ENCODE data around the gene KRT20.
"Not testable (repeated sequence)": the region's sequence is repeated elsewhere in the genome, so short reads cannot be mapped to it uniquely, and the experiment has no call there.

KRT20 gene, protein sequence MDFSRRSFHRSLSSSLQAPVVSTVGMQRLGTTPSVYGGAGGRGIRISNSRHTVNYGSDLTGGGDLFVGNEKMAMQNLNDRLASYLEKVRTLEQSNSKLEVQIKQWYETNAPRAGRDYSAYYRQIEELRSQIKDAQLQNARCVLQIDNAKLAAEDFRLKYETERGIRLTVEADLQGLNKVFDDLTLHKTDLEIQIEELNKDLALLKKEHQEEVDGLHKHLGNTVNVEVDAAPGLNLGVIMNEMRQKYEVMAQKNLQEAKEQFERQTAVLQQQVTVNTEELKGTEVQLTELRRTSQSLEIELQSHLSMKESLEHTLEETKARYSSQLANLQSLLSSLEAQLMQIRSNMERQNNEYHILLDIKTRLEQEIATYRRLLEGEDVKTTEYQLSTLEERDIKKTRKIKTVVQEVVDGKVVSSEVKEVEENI

DNA sequence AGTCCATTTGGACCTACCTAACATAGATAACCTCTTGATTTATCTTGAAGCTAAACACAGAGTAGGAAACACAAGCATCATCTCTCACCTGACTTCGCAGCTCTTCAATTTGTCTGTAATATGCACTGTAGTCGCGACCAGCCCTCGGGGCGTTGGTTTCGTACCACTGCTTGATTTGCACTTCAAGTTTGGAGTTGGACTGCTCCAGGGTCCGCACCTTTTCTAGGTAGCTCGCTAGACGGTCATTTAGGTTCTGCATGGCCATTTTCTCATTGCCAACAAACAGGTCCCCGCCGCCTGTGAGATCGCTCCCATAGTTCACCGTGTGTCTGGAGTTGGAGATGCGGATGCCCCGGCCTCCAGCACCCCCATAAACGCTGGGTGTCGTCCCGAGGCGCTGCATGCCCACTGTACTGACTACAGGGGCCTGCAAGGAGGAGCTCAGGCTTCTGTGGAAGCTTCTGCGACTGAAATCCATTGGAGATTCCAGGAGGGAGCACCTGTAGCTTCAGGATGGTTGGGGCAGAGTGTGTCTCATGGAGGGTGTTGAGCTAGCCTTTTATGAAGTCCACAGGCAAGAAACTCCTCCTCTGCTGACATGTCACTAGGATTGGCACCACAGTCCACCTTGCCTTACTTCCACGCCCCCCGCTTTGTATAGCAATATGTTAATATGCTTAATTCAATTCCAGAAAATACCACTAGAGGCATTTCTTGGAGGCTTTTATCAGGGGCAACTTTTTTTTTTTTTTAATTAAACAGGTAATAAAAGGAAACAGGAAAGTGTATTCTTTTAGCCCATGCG, at the start of gene KRT20:
KRT20 (minus strand) TSS at position 535 of the 805 bp plus-strand sequence; CDS start at position 478, 57 bp downstream.
- TF ChIP-seq, protein P1, sequence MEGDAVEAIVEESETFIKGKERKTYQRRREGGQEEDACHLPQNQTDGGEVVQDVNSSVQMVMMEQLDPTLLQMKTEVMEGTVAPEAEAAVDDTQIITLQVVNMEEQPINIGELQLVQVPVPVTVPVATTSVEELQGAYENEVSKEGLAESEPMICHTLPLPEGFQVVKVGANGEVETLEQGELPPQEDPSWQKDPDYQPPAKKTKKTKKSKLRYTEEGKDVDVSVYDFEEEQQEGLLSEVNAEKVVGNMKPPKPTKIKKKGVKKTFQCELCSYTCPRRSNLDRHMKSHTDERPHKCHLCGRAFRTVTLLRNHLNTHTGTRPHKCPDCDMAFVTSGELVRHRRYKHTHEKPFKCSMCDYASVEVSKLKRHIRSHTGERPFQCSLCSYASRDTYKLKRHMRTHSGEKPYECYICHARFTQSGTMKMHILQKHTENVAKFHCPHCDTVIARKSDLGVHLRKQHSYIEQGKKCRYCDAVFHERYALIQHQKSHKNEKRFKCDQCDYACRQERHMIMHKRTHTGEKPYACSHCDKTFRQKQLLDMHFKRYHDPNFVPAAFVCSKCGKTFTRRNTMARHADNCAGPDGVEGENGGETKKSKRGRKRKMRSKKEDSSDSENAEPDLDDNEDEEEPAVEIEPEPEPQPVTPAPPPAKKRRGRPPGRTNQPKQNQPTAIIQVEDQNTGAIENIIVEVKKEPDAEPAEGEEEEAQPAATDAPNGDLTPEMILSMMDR (IDR thresholded peaks at IDR 0.05; ENCODE audit: low read depth, low read length): no peak
- no peak within 1 kb of the TSS for H3K4me3 ChIP-seq (ENCODE audit: low read depth, low read length)

DNA sequence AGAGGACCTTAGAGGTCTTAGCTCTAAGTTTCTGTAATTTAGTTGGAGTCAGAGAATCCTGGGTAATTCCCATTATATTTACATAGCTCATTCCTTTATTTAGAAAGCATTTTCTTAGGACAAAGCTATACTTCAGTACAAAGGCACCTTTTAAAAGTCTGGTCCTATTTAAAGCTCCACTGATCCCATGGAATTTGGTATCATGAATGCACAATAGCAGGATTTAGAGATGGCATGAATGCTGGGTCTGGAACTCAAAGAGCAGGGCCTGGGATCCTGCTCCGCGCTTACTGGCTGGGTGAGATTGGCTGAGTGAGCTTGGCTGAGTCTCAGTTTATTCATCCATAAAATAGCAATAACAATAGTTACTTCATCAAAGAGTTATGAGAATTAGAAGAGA, 47.6 kb upstream of the KRT20 start:
- TF ChIP-seq, protein P1 (IDR thresholded peaks at IDR 0.05; ENCODE audit: low read depth, low read length): no peak
- H3K4me3 ChIP-seq (ENCODE audit: low read depth, low read length): no peak overlapping the region

DNA sequence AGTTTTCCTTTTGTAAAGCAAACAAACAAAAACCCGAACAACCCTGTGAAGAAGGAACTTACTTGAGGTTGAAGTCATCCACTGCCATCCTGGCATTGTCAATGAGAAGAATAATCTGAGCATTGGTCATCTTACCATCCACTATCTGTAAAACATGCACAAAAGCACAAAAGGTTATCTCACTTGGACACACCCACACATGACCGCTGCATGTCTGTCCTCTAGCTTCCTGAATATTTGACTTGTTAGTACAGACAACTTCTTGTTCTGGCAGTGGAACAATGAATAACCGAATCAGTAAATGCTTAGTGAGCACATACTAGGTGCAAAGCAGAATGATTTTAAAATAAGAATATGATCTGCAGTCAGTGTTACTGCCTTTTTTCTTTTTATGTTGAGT, 46.3 kb upstream of the KRT20 start:
- TF ChIP-seq, protein P1 (IDR thresholded peaks at IDR 0.05; ENCODE audit: low read depth, low read length): no peak
- no peak overlapping the region for H3K4me3 ChIP-seq (ENCODE audit: low read depth, low read length)

DNA sequence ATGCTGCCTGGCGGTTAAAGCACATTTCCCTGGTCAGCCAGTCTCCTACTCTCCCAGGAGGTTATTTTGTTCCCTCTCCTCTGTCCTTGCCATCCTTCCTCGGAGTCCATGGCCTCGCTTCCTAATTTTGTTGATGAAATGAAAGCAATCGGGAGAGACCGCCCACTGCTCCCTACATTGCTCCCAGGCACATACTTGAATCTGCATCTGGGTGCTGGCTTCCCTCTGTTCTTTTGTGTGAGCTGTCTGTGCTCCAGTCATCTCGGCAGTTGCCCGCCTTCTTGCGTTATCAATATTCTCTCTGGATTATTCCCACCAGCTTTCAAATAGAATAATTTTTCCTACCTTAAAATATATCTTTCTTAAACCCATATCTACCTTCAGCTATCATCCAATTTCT, 41.3 kb upstream of the KRT20 start:
- TF ChIP-seq, protein P1 (IDR thresholded peaks at IDR 0.05; ENCODE audit: low read depth, low read length): no peak
- no peak overlapping the region for H3K4me3 ChIP-seq (ENCODE audit: low read depth, low read length)

DNA sequence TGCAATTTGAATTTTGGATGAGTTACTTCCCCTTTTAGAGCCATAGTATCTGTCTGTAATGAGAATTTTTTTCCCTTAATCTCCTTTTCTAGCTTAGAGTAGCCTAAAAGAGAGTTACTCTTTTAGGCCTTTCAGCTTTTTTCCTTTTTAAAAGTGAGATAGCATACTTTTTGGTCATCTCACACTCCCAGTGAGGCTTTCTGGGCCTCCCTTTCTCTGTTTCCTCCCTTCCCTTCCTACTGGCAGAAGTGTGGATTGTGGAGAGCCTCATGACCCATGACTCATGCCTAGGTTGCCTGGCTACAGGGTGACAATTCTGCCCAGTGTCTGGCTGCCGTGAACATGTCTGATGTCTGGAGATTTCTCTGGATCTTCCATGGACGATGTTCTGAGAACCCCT, 37.2 kb upstream of the KRT20 start:
- TF ChIP-seq, protein P1 (IDR thresholded peaks at IDR 0.05; ENCODE audit: low read depth, low read length): no peak
- H3K4me3 ChIP-seq (ENCODE audit: low read depth, low read length): no peak overlapping the region

DNA sequence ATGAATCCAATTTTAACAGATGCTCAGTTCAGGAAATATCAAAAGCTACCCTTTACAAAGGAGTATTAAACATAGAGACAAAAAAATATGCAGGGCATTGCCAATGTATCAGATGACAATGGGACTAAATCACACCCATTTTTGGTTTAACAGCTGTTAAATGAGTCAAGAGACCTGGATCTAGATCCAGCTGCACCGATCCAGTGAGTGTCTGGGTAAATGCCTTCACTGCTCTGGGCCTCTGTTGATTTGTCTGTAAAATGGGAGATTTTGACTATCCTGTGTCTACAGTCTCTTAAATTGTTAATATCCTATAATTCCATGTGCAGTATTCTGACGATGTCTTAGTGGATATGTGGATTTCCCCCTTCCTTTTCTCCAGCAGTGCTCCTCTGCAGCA, 36.0 kb upstream of the KRT20 start:
- TF ChIP-seq, protein P1 (IDR thresholded peaks at IDR 0.05; ENCODE audit: low read depth, low read length): no peak
- H3K4me3 ChIP-seq (ENCODE audit: low read depth, low read length): no peak overlapping the region

DNA sequence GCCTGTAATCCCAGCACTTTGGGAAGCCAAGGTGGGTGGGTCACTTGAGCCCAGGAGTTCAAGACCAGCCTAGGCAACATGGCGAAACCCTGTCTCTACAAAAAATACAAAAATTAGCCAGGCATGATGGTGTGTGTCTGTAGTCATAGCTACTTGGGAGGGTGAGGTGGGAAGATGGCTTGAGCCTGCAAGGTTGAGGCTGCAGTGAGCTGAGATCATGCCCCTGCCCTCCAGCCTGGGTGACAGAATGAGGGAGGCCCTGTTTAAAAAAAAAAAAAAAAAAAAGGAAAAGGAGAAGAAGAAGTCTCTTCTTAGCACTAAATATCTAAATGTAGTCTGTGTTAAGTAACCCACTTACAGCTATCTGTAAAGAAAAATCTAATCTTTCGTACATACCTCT, 32.1 kb upstream of the KRT20 start:
- H3K4me3 ChIP-seq (ENCODE audit: low read depth, low read length): not testable (repeated sequence)
